SU-DHL-6 (cell line): ENCODE measurements around the gene SLC6A4.

ENCODE experiments used
- EZH2phosphoT487 ChIP-seq: fragments of 200-600 bp; sonication (generic), shearing (Covaris generic); conservative IDR thresholded peaks from 2 replicates; pipeline ENCODE4 v1.6.1; 2018; ENCODE audit warnings: mild to moderate bottlenecking, antibody characterized with exemption, low read length, moderate library complexity, mixed read lengths
- TF ChIP-seq, protein P1 (sequence below): fragments of 200-600 bp; sonication (generic); IDR thresholded peaks from one replicate; pipeline ENCODE4 v1.5.1; 2017; ENCODE audit warnings: antibody characterized with exemption, mild to moderate bottlenecking, low read length, moderate library complexity; ENCODE audit not compliant: insufficient read depth, poor library complexity, severe bottlenecking

- TF ChIP-seq EZH2phosphoT487: no peak
- TF ChIP-seq, protein P1, sequence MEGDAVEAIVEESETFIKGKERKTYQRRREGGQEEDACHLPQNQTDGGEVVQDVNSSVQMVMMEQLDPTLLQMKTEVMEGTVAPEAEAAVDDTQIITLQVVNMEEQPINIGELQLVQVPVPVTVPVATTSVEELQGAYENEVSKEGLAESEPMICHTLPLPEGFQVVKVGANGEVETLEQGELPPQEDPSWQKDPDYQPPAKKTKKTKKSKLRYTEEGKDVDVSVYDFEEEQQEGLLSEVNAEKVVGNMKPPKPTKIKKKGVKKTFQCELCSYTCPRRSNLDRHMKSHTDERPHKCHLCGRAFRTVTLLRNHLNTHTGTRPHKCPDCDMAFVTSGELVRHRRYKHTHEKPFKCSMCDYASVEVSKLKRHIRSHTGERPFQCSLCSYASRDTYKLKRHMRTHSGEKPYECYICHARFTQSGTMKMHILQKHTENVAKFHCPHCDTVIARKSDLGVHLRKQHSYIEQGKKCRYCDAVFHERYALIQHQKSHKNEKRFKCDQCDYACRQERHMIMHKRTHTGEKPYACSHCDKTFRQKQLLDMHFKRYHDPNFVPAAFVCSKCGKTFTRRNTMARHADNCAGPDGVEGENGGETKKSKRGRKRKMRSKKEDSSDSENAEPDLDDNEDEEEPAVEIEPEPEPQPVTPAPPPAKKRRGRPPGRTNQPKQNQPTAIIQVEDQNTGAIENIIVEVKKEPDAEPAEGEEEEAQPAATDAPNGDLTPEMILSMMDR: no peak
Observed at GRCh38 chr17:30244853-30245385, 9.4 kb upstream of the SLC6A4 start.
